NCI-H2227 (cell line): Measurements from ENCODE around the gene WNK1.
"Not testable (repeated sequence)": the region's sequence is repeated elsewhere in the genome, so short reads cannot be mapped to it uniquely, and the experiment has no call there.

Experiments used
- DNase-seq: peaks from one replicate; lab custom pipeline; 2025; ENCODE audit not compliant: unreplicated experiment; lab: John Stamatoyannopoulos, UW

The WNK1 gene

DNA sequence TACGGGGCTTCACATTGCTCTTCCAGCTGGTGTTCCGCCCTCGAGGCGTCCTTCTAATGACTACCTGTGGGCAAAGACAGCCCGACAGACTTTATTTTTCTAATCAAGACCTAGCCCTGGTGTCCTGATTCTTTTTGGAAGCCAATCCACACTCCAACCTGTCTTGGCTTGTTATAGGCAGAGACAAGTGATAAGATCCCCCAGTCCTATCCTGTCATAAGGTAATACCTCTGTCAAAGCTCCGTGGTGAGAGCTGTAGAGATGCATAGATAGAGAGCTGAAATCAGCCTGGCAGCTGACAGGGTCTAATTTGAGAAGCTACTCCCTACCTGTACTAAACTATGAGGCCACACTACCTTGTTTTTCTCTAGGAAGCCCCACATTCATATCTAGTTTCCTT, 11.5 kb upstream of the WNK1 start:
- no peak for DNase-seq

DNA sequence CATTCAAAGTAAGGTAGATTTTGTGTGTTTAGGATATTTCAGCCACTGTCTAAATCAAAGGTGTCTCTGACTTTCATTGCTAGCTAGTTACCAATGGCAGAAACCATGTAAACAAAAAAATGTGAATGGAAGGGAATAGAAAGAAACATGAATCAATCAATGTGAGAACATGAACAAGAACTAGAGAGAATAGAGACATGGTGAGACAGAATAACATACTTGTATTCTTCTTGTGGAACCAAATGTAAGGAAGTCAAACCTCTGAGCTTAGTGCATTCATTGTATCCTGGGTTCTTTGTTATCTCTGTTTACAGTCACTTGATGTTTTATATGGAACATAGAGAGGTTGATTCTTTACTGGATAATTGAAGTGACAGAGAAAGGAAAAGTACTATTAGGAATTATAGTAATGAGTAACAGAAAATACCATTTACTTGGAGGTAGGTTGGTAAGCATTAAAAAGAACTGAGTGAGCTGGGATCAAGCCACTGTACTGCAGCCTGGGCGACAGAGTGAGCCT, 2.6 kb upstream of the WNK1 start:
- no peak for DNase-seq

DNA sequence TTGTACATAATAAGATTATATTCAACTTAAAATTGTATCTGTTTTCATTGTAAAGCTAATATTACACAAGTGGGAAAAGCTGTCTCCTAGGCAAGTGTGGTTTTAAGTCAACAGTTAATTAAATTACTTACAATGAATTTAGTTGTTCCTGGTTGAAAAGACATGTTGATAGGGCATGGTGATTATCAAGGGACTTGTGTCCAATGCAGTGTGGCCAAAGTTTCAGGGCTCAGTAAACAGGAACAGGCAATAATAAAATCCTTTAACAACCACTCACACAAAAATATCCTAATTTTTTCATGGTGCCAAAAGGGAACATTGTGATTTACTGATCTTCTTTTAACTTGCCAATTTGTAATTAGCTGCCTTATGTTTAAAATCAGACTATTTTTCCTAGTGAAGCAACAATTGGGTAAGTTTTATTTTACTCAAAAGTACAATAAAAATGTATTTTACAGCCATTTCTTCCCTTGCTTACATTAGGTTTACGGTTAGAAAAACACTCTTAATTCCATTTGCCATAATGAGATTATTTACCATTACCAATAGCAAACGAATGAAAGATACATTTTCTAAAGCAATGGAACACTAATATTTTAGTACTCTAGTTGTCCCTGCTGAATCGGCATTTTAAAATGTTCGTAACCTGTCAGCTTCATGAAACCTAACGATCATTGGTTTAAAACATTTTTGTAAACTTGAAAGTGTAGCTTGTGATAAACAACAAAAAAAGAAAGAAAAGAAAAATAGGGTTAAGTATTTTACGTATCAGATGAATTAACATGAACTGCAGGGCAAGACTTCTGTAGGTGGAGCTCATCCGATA, 1.8 kb upstream of the WNK1 start:
- DNase-seq: no peak

DNA sequence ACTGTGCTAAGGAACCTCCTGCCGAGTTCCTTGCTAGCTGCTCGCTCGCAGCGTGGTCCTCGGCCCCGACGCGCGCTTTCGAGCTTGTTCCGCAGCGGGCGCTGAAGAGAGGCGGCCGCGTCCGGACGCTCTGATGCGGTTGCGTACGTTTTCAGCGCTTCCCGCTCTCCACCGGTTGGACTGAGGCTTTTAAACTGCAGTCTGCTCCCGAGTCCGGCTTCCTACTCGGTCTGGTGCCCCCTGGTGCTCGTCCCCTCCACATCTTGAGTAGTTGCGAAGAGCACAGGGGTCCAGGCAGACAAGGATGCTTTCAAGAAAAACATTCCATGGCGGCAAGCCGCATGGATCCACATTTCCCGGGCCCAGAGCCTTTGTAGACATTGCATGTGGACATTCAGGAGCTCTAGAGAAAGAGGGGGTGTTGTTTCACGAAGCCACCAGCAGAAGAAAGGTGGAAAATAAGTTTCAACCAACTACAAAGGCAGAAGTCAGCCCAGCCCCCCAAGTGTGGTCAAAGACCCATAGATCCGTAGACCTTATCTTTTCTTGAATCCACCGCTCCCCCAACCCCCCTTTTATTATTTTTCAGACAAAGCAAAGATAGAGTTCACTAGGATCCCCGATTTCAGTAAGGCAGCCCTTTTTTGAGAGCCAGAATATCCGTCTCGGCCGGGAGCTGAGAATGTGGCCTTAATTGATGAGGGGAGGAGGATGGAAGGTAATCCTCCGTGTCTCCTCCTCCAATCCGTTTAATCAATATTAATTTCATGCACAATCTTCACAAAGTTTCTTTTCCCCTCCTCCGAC, 984 bp upstream of the WNK1 start:
- peak; percentile 85 for DNase-seq

DNA sequence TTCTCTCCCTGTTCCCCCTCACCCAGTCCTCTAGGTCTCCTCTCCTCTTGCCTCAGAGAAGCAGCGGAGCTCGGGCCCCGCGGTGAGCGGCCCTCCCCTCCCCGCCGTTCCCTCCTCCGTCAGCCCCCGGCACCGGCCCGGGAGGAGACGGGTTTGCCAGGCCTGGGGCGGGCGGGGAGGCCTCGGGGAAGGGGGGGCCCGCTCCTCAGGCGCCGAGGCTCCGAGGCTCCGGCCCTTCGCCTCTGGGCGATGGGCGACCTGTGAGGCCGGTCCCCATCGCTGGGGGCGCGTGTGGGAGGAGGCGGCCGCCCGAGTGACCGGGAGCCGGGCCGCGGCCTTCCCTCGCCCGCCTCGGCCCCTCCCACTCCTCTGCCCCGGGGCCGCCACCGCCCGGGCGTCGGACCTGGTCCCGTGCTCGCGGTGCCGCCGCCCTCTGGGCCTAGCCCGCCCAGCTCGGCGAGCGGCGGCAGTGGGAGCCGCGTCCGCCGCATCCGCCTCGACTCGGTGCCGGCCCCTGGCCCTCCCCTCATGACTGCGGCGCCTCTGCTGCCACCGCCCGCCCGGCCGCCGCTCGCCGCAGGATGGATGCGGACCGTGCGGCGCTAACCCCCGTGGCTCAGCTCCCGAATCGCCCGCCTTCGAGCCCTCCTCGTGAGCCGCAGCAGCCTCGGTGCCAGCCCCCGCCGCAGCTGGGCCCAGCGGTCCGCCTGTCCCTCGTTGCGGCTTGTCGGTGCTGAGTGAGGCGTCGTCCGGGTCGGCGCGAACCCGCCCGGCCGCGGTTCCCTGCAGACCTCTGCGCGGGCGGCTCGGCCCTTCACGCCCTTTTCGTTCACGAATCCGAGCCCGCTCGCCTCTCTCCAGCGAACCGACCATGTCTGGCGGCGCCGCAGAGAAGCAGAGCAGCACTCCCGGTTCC, 574 bp downstream of the WNK1 start:
- DNase-seq: no peak

DNA sequence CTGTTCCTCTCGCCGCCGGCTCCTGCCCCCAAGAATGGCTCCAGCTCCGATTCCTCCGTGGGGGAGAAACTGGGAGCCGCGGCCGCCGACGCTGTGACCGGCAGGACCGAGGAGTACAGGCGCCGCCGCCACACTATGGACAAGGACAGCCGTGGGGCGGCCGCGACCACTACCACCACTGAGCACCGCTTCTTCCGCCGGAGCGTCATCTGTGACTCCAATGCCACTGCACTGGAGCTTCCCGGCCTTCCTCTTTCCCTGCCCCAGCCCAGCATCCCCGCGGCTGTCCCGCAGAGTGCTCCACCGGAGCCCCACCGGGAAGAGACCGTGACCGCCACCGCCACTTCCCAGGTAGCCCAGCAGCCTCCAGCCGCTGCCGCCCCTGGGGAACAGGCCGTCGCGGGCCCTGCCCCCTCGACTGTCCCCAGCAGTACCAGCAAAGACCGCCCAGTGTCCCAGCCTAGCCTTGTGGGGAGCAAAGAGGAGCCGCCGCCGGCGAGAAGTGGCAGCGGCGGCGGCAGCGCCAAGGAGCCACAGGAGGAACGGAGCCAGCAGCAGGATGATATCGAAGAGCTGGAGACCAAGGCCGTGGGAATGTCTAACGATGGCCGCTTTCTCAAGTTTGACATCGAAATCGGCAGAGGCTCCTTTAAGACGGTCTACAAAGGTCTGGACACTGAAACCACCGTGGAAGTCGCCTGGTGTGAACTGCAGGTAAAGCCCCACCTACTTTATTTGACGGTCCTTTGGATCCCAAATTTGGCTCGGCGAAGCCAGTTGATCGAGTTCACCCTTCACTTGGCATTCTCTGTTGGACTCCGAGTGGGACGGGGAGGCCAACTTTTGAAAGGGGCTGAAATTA, 1.5 kb downstream of the WNK1 start:
- DNase-seq: no peak

DNA sequence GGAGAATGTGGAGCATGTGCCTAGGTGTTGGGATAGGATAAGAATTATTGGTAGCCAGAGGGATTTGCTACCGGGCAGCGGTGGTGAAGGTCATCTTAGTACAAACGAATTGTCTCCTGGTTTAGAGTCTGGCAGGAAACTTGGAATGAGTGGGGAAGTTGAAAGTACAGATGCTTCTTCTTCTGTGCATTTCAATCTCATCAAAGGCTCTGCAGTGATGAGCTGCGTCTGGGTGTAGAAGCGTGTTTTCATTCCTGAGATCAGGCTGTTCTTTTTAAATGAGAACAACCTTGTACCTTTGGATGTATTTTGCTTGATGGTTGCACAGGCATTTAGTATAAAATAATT, 2.1 kb downstream of the WNK1 start:
- no peak for DNase-seq

DNA sequence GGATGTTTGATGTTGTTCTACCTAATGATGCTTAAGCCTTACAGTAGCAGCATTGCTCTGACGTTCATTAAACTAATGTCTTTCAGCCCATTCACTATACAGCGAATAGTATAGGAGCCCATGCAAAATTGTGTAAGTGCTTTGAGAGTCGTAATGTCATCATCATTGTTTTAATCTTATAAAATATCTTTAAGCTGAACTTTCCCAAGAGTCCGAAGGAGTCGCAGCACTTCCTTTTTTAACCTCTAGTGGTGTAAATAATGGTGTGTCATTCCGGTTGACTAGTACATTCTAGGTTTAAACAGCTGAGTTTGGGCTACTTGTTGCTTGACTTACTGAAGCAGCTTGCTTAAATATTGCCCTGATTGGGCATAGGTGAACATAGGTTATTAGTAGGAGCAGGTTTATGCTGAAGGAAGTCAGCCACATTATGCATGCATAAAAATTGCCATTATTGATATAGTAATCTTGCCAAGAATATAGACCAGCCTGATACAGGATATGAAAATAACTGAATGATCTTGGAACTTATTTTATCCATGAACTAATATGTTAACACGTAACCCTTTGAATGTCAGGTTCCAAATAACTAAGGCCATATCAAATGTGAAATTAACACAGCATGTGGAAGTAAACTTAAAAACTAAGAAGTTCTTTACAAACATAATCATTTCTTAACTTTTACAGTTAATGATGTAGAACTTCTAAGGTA, 2.6 kb downstream of the WNK1 start:
- DNase-seq: no peak

DNA sequence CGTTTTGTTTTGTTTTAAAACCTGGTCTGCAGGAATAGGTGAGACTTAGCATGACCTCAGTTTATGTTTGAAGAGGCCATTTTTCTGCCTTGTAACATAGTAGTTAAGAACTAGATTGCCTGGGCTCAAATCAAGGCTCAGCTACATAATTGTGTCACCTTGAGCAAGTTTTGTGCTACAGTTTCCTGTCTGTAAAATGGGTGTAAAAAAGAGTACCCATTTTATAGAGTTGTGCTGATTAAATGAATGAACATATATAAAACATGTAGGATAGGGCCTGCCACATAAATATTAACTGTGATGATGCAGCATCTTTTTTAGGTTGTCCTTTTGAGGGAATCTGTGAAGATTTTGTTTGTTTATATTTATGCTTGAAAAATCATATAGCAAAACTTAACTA, 7.2 kb downstream of the WNK1 start:
- no peak for DNase-seq

DNA sequence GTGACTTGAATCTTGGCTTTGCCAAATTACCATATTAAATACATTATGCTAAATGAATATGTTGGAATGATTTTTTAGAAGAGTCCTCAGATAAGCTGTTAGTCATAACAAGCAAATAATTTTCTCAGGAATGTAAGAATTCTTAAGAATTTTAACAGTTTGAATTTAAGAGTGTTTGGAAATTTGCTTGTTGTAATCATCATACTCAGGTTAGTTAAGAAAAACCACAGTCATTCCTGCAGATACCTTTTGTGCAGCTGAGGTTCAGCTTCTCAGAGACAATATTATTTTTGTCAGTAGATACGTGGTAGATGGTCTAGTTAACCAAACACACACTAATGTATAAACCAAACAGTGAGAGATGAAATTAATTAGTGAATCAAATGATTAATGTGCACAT, 8.9 kb downstream of the WNK1 start:
- no peak for DNase-seq

DNA sequence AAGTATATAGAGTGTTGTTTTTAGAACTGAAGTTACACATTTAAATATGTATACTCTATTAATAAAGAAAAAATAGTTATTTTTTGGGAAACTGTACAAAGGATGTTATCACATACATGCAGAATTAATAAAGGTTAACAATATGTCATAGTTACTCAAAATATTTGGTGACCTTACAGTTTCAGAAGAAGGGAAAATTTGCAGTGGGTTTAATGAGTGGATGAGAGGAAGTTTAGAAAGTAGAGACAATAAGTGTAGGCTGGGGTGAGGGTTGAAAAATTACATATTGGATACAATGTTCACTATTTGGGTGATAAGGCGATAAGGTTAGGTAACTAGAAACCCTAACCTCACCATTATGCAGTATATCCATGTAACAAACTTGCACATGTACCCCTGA, 13.5 kb downstream of the WNK1 start:
- DNase-seq: no peak

DNA sequence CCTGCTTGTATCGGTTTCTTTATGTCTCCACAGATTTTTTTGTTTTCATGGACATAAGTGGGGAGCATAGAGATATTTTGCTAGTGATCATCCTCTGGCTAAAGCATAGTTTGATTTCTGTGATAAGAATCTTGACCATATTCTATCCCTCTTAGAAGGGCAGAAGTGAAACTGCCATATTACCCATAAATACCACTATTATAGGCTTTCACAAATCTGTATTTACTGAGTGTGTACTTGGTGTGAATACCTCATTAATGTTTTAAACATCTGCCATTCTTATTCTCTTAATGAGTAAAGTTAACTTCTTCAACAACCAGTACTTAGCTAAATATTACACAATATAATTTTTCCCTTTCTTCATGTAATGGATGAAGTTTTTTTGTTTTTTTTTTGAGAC, 16.1 kb downstream of the WNK1 start:
- no peak for DNase-seq

DNA sequence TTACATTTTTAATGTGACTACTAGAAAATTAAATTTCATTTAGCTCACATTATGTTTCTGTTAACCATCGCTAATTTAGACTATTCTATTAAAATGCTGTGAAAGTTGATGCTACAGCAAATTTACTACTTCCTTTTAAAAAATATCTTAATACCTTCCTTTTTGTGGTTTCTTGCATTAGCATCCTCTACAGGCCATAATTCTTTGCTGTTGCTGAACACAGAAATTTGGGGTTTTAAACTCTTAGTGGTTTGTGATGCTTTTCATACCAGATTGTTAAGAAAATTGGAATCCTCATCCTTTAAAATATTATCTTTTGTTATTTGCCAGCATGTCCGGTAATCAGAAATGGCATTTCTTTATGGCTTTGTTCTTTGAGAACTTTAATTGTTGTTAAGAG, 18.1 kb downstream of the WNK1 start:
- DNase-seq: no peak

DNA sequence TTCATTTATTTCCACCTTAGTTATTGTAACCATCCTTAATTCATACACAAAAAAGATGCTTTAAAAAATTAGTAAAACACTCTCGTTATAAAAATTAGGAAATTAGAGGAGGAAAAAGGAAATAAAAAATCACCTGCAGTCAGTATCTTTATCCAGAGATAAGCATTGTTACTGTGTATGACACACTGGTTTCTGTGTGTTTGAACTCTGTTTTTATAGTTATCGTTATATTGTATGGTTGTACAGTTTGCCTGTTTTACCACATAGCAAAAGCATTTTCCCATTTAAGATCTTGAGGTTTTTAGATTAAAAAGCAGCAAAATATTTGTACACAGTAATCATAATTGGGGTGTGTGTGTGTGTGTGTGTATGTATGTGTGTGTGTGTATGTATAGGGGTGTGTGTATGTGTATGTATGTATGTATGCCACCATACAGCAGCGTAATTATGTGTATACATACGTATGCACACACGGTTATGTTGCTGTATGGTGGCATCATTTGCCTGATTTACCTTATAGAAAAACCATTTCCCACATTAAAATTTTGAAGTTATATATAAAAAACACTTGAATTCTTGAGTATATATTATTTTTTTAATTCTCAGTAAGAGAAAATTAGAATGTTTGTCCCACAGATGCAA, 19.8 kb downstream of the WNK1 start:
- no peak for DNase-seq

DNA sequence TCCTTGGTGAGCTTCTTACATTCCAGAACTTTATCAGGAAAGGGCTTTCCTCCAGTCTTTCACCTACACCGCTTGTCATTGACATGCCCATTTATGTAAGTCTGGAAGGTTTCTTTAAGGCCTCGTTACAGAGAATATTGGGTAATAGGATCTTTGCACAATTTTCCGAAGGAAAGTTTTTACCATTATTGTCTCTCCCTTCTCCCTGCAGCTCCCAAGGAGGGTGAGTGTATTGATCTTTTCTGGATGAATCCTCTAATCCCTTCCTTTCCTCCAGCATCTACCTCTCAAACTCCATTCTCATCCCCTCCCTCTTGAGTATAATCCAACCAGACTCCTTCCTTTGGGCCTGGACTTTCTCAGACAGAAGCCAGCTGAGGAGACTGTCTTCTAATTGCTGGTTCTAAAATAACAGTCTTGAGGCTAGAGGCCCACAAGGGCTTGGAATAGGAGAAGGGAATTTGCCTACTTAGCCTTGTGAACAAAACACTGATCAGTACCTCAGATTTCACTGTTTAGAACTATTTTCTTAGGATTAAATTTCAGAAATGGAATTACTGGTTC, 21.8 kb downstream of the WNK1 start:
- DNase-seq: peak; percentile 9

DNA sequence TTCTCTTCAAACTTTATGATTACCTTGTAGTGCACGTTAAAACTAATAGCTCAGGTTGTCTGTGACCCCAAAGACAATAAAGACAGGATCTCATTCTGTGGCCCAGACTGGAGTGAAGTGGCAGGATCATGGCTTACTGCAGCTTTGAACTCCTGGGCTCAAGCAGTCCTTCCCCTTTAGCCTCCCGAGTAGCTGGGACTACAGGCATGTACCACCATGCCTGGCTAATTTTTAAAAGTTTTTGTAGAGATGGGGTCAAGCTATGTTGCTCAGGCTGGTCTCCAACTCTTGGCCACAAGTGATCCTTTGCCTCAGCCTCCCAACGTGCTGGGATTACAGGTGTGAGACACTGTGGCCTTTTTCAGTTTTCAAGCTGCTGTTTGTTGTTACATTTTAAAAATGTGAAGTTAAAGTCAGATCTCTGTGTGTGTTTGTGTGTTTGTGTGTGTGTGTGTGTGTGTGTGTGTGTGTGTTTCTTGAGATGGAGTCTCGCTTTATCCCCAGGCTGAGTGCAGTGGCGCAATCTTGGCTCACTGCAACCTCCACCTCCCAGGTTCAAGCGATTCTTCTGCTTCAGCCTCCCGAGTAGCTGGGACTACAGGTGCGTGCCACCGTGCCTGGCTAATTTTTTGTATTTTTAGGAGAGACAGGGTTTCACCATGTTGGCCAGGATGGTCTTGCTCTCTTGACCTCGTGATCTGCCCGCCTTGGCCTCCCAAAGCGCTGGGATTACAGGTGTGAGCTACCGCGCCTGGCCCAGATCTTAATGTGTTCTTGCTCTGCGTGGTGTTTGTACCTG, 23.8 kb downstream of the WNK1 start:
- DNase-seq: not testable (repeated sequence)

DNA sequence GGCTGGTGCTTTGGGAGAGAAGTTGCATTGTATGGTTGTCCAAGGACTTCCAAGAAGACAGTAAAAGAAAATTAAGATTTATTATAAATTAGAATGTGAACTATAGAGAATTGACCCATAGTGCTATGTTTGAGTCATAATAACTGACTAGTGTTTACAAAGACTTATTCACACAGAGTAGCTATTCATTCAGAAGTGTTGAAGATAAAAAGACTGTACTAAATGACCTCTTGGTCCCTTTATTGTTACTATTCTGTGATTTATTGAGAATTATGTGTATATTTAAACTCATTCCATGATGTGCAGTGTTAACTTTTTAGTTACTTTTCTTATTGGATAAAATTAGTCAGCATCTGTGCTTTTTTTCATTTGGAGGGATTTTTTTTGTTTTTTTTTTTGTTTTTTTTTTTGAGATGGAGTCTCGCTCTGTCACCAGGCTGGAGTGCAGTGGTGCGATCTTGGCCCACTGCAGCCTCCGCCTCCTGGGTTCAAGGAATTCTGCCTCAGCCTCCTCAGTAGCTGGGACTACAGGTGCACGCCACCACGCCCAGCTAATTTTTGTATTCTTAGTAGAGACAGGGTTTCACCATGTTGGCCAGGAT, 24.5 kb downstream of the WNK1 start:
- DNase-seq: not testable (repeated sequence)
